H54 (cell line): ENCODE measurements around the gene PFDN5.
A peak's percentile ranks its signal among the peaks of the same experiment; 100 is the strongest.

Experiments
- DNase-seq: peaks from one replicate; pipeline ENCODE4 v3.0.0; 2011; ENCODE audit warnings: low spot score, mixed read lengths; ENCODE audit not compliant: insufficient read length
- FAIRE-seq: peaks from 3 replicates; lab custom pipeline; 2011; peaks lifted over from hg19 to GRCh38; lab: Jason Lieb, UNC
- POLR2A ChIP-seq: IDR thresholded peaks from 2 replicates; pipeline ENCODE4 v1.6.1; 2011; ENCODE audit warnings: low read depth, mild to moderate bottlenecking, low read length

PFDN5 gene

GRCh38 chr12:53344824-53345485 lies 49.6 kb downstream of the PFDN5 start:
- FAIRE-seq (no peak), DNase-seq (peak; percentile 74)

GRCh38 chr12:53345486-53346188 lies 50.3 kb downstream of the PFDN5 start:
- no peak for FAIRE-seq
- TF ChIP-seq POLR2A: no peak
- no peak for DNase-seq

More at GRCh38 chr12:53344824-53345485, 49.6 kb downstream of the PFDN5 start:
- peak; percentile 54; the same call in 1 of the 2 replicates for TF ChIP-seq POLR2A

- FAIRE-seq (no peak), DNase-seq (no peak)
- no peak for TF ChIP-seq POLR2A
Observed at GRCh38 chr12:53346491-53346890, 51.1 kb downstream of the PFDN5 start.

- no peak for TF ChIP-seq POLR2A
- no peak for DNase-seq
- FAIRE-seq: no peak
Observed at GRCh38 chr12:53347905-53348304, 52.6 kb downstream of the PFDN5 start.
